Neural crest cell (in vitro differentiated cells): ENCODE results near the gene MRPS27. TPM values are rescaled to one million over a fixed set of nuclear protein-coding genes. Genes with fewer than 3 reads are reported as not detected.

Experiments
- DNase-seq: peaks from one replicate; pipeline ENCODE4 v3.0.0; 2021; ENCODE audit warnings: low read depth, mixed read lengths, low spot score
- H3K27ac Mint-ChIP-seq: one replicate; pipeline ENCODE4 v1.8.0; 2021; ENCODE audit warnings: mild to moderate bottlenecking, mixed read lengths; ENCODE audit not compliant: unreplicated experiment
- H3K27me3 Mint-ChIP-seq: 2 replicates; pipeline ENCODE4 v1.8.0; 2021; ENCODE audit warnings: low read depth, mild to moderate bottlenecking, mixed read lengths
- H3K36me3 Mint-ChIP-seq: 2 replicates; pipeline ENCODE4 v1.8.0; 2021; ENCODE audit warnings: low read depth, mild to moderate bottlenecking, mixed read lengths
- H3K4me1 Mint-ChIP-seq: 2 replicates; pipeline ENCODE4 v1.8.0; 2021; ENCODE audit warnings: mixed read lengths
- H3K4me3 Mint-ChIP-seq: one replicate; pipeline ENCODE4 v1.8.0; 2021; ENCODE audit warnings: mild to moderate bottlenecking, mixed read lengths
- H3K9me3 Mint-ChIP-seq: 2 replicates; pipeline ENCODE4 v1.8.0; 2021; ENCODE audit warnings: mixed read lengths
- total RNA-seq: library from RNA; stranded (reverse); gene quantifications from 2 replicates; pipeline ENCODE4 v1.2.1, GENCODE V29; 2021
- TF ChIP-seq, protein P1 (sequence below): fragments of 200-600 bp; sonication (generic); conservative IDR thresholded peaks from 2 replicates; pipeline ENCODE4 v1.5.0; 2021; ENCODE audit warnings: antibody characterized with exemption, mild to moderate bottlenecking

Gene MRPS27
- total RNA-seq, 1 donor from 2014 or later: 86.5 TPM

DNA sequence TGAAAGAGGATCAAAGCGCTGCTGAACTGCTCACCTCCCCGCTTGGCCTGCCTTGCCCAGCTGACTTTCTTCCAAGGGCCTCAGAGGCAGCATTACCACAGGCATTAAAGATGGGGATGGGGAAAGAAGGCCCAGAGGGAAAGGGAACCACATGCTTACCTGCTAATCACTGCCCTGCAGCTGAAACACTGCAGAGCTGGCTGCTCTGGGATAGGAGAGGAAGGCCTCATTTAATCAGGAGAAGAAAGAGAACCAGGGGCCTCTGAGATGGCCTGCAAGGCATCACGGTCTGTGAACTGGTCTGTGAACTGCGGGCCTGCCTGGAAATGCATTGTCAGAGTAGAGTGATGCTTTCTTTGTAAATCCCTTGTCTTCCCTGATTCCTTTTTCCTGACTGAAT lies 44.9 kb upstream of the MRPS27 start:
- no peak for DNase-seq
- H3K9me3 Mint-ChIP-seq: no peaks in the 10 kb centered on the region
- H3K4me3 Mint-ChIP-seq: no peak overlapping the region
- no peaks in the 10 kb centered on the region for H3K27me3 Mint-ChIP-seq
- TF ChIP-seq, protein P1, sequence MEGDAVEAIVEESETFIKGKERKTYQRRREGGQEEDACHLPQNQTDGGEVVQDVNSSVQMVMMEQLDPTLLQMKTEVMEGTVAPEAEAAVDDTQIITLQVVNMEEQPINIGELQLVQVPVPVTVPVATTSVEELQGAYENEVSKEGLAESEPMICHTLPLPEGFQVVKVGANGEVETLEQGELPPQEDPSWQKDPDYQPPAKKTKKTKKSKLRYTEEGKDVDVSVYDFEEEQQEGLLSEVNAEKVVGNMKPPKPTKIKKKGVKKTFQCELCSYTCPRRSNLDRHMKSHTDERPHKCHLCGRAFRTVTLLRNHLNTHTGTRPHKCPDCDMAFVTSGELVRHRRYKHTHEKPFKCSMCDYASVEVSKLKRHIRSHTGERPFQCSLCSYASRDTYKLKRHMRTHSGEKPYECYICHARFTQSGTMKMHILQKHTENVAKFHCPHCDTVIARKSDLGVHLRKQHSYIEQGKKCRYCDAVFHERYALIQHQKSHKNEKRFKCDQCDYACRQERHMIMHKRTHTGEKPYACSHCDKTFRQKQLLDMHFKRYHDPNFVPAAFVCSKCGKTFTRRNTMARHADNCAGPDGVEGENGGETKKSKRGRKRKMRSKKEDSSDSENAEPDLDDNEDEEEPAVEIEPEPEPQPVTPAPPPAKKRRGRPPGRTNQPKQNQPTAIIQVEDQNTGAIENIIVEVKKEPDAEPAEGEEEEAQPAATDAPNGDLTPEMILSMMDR: no peak
- no peak overlapping the region for H3K27ac Mint-ChIP-seq
- peaks cover 30% of the 10 kb centered on the region for H3K4me1 Mint-ChIP-seq
- peaks cover 11% of the 10 kb centered on the region for H3K36me3 Mint-ChIP-seq

DNA sequence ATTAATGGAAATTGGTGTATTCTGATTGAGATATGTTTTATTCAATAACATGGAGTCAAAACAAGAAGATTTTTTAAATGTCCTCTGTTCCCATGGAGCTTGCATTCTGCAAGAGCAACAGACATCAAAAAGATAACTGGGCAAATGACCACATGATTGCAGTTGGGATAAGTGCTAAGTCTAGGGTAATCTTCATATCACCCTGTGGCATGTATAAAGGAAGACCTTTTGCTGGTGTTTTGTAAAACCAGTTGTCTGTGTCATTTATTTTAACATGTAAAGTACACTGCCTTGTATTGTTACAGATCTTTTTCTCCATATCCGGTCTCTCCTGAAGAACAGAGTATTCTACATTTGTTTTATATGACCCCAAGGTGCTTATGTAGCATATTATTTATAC lies 44.1 kb upstream of the MRPS27 start:
- Mint-ChIP-seq H3K27me3 (no peaks in the 10 kb centered on the region), H3K9me3 (no peaks in the 10 kb centered on the region), H3K36me3 (peaks cover 15% of the 10 kb centered on the region), H3K4me3 (no peak overlapping the region), H3K27ac (no peak overlapping the region), H3K4me1 (peaks cover 30% of the 10 kb centered on the region)
- no peak for DNase-seq
- TF ChIP-seq, protein P1: no peak

DNA sequence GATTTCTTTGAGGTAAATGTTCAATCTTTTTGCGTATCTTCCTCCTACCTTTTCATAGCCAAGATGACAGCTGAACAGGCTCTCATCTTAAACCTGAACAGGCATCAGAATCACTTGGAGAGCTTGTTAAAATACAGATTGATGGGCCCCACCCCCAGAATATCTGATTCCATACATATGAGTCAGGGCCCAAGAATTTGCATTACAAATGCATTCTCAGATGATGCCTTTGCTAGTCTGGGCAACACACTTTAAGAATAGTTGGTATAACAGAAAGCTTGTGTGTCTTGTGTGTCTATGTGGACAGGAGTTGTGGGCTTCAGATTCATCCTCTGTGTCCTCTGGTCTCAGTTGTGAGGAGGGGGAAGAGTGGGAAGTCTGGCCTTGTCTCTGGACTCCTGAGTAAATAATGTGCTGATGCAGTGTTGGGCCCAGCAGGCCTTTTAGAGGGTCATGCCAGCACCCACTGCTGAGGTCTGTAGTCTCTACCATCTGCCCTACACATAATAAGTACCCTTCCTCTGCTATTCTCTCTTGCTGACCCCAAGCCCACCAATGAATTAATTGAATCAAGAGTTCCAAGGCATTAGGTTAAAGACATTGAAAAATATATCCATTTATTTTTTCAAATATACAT lies 43.2 kb upstream of the MRPS27 start:
- Mint-ChIP-seq H3K4me3 (no peak overlapping the region), H3K36me3 (peaks cover 18% of the 10 kb centered on the region), H3K27ac (no peak overlapping the region), H3K9me3 (no peaks in the 10 kb centered on the region), H3K4me1 (peaks cover 30% of the 10 kb centered on the region), H3K27me3 (no peaks in the 10 kb centered on the region)
- TF ChIP-seq, protein P1: no peak
- no peak for DNase-seq

DNA sequence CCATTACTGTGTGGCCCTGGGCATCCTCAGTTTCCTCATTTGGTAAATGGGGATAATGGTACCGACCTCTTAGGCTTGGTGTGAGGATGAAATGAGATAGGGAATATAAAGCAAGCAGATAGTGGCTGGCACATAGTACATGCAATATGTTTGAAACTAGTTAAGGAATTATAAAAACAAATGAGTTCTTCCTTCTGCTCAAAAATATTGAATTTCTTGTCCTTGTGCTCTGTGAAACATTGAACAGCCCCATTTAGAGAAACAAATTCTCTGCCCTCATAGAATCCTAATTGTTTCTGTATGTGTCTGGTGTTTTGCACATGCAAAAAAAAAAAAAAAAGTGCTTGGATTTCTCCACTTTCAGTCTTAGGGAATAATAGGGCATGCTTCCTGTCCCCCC lies 39.8 kb upstream of the MRPS27 start:
- Mint-ChIP-seq H3K9me3 (no peaks in the 10 kb centered on the region), H3K4me3 (no peak overlapping the region), H3K4me1 (peaks cover 23% of the 10 kb centered on the region), H3K27ac (no peak overlapping the region), H3K27me3 (no peaks in the 10 kb centered on the region), H3K36me3 (peaks cover 18% of the 10 kb centered on the region)
- no peak for DNase-seq
- TF ChIP-seq, protein P1: no peak

DNA sequence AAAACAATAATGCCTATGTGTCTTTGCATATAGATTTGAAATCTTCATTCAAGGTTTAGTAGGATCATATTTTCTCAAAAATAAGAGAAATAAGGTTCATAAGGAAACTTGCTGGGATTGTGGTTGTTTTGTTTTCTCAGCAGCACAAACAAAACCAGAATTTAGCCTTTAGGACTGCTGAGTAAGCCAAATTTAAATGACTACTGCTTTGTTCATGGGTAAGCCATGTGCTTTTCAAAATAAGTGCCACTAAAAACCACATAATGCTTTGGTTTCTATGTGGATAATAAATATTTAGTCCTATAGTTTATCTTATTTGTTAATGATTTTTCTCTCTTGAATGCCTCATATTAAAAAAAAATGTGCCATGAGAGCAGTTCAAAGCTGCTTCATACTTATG lies 38.9 kb upstream of the MRPS27 start:
- H3K27me3 Mint-ChIP-seq: no peaks in the 10 kb centered on the region
- H3K4me3 Mint-ChIP-seq: no peak overlapping the region
- TF ChIP-seq, protein P1: no peak
- no peak for DNase-seq
- H3K9me3 Mint-ChIP-seq: no peaks in the 10 kb centered on the region
- H3K36me3 Mint-ChIP-seq: peaks cover 18% of the 10 kb centered on the region
- H3K4me1 Mint-ChIP-seq: peaks cover 15% of the 10 kb centered on the region
- H3K27ac Mint-ChIP-seq: peak overlapping the region; percentile 13
